AG08395 (cell line): ENCODE results near the gene CDC42BPB.

Source experiments
- DNase-seq: peaks from one replicate; pipeline ENCODE4 v3.0.0; 2012; ENCODE audit warnings: mixed read lengths, low spot score

Gene CDC42BPB

GRCh38 chr14:102914474-102915291 is 142.7 kb downstream of the CDC42BPB start:
- no peak for DNase-seq

- no peak for DNase-seq
Measured at GRCh38 chr14:102913341-102914211, 143.8 kb downstream of the CDC42BPB start.

GRCh38 chr14:102911991-102912761 is 145.2 kb downstream of the CDC42BPB start:
- DNase-seq = no peak

GRCh38 chr14:102911541-102911951 is 145.8 kb downstream of the CDC42BPB start:
- no peak for DNase-seq

- no peak for DNase-seq
Measured at GRCh38 chr14:102910442-102910841, 146.9 kb downstream of the CDC42BPB start.

GRCh38 chr14:102909911-102910310 is 147.4 kb downstream of the CDC42BPB start:
- DNase-seq = no peak

GRCh38 chr14:102909462-102909861 is 147.9 kb downstream of the CDC42BPB start:
- no peak for DNase-seq

- DNase-seq = no peak
Measured at GRCh38 chr14:102908766-102909455, 148.4 kb downstream of the CDC42BPB start.

- DNase-seq = no peak
Measured at GRCh38 chr14:102907980-102908730, 149.2 kb downstream of the CDC42BPB start.

- DNase-seq = no peak
Measured at GRCh38 chr14:102907303-102907844, 150.0 kb downstream of the CDC42BPB start.

- no peak for DNase-seq
Measured at GRCh38 chr14:102906616-102907302, 150.6 kb downstream of the CDC42BPB start.

- no peak for DNase-seq
Measured at GRCh38 chr14:102905116-102906108, 151.9 kb downstream of the CDC42BPB start.

GRCh38 chr14:102903889-102904512 is 153.3 kb downstream of the CDC42BPB start:
- no peak for DNase-seq

- no peak for DNase-seq
Measured at GRCh38 chr14:102903248-102903888, 154.0 kb downstream of the CDC42BPB start.

GRCh38 chr14:102902523-102903247 is 154.7 kb downstream of the CDC42BPB start:
- DNase-seq = no peak

- no peak for DNase-seq
Measured at GRCh38 chr14:102902086-102902485, 155.3 kb downstream of the CDC42BPB start.

GRCh38 chr14:102901633-102902032 is 155.7 kb downstream of the CDC42BPB start:
- DNase-seq = no peak
